ENCODE measurements around the gene RET.

Gene RET

GRCh38 chr10:43044961-43045621 lies 31.8 kb upstream of the RET start:
- DNase-seq: no peak

GRCh38 chr10:43045631-43046287 lies 31.1 kb upstream of the RET start:
- no peak for DNase-seq

GRCh38 chr10:43046288-43046991 lies 30.4 kb upstream of the RET start:
- DNase-seq: no peak

GRCh38 chr10:43047288-43047970 lies 29.4 kb upstream of the RET start:
- no peak for DNase-seq

GRCh38 chr10:43048301-43049051 lies 28.4 kb upstream of the RET start:
- DNase-seq: no peak

- no peak for DNase-seq
Observed at GRCh38 chr10:43049081-43049551, 27.8 kb upstream of the RET start.

GRCh38 chr10:43050011-43050410 lies 26.9 kb upstream of the RET start:
- no peak for DNase-seq

- no peak for DNase-seq
Observed at GRCh38 chr10:43053825-43054224, 23.0 kb upstream of the RET start.

- no peak for DNase-seq
Observed at GRCh38 chr10:43054593-43054992, 22.3 kb upstream of the RET start.

GRCh38 chr10:43055217-43055616 lies 21.7 kb upstream of the RET start:
- no peak for DNase-seq

GRCh38 chr10:43055991-43056567 lies 20.8 kb upstream of the RET start:
- DNase-seq: no peak

GRCh38 chr10:43056568-43057011 lies 20.3 kb upstream of the RET start:
- no peak for DNase-seq

GRCh38 chr10:43057231-43057711 lies 19.6 kb upstream of the RET start:
- DNase-seq: no peak

GRCh38 chr10:43057831-43058340 lies 19.0 kb upstream of the RET start:
- no peak for DNase-seq

GRCh38 chr10:43058716-43059335 lies 18.0 kb upstream of the RET start:
- no peak for DNase-seq

- no peak for DNase-seq
Observed at GRCh38 chr10:43059336-43059720, 17.5 kb upstream of the RET start.

GRCh38 chr10:43059828-43060227 lies 17.0 kb upstream of the RET start:
- no peak for DNase-seq

- no peak for DNase-seq
Observed at GRCh38 chr10:43060291-43060690, 16.6 kb upstream of the RET start.

GRCh38 chr10:43061331-43061730 lies 15.5 kb upstream of the RET start:
- no peak for DNase-seq

GRCh38 chr10:43061760-43062159 lies 15.1 kb upstream of the RET start:
- DNase-seq: no peak

GRCh38 chr10:43062402-43063160 lies 14.3 kb upstream of the RET start:
- DNase-seq: no peak
